ENCODE results near the gene WAC. TPM values are rescaled to one million over a fixed set of nuclear protein-coding genes. Genes with fewer than 3 reads are reported as not detected.

The WAC gene
- total and polyA plus RNA-seq, 9 of the 15 experiments (the other 6 are each of a cell fraction or from before 2014, with no cell fraction given) = 24.8 to 123 (median 78.2) TPM

DNA sequence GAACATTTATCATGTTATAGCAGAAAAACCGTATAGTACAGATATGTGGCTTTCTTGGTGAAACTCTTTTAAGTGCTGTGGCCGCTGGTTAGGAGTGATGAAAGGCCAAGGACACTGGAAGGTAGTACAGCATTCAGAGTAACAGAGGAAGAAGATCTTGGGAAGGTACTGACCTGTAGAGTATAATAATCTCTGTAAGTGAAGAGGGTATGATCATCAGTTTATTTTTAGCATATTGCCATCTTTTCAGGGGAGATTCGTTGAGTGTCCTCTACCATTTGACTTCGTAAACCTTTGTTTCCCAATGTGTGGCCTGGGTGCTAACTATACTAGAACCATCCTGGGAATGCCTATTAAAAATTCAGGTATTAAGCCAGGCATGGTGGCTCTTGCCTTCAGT lies 44.6 kb downstream of the WAC start:
- FAIRE-seq (no peak), ATAC-seq (no peak; the same call in 2 of the 3 replicates), DNase-seq (ENCODE audit: extremely low read depth in 1 of 4, low spot score in 3 of 4) (no peak)
- H3K9me3 ChIP-seq (replicated peaks; ENCODE audit: control insufficient read depth, insufficient read depth, low read depth, low read length) = no peaks in the 10 kb centered on the region
- POLR2A ChIA-PET = interaction anchor here (1.4 to 1.6 kb wide), 4 partner anchors 12 to 41 kb away, joined by 3 to 5 read pairs (median 4); no protein-coding TSS in a partner anchor
- H3K36me3 ChIP-seq (ENCODE audit: control insufficient read depth, insufficient read depth, low read length) = peaks cover 84% of the 10 kb centered on the region
- no TSS peak for BruUV-seq (replicated peaks)
- peaks cover 100% of the 10 kb centered on the region for H3K79me2 ChIP-seq (ENCODE audit: control insufficient read depth, insufficient read depth, low read length)
- no peaks in the 10 kb centered on the region for H3K9me1 ChIP-seq (ENCODE audit: control insufficient read depth, insufficient read depth, low read length)
- H3K4me1 ChIP-seq (replicated peaks in 1 of 2; ENCODE audit: control insufficient read depth in 2 of 2, insufficient read depth in 2 of 2, low read length in 2 of 2) = no peaks in the 10 kb centered on the region; a peak in 1 of 5 replicates
- H2AFZ ChIP-seq (ENCODE audit: low read depth, low read length) = no peak overlapping the region
- no peaks in the 10 kb centered on the region for H3K27me3 ChIP-seq (ENCODE audit: control insufficient read depth in 2 of 2, insufficient read depth in 2 of 2, low read length in 2 of 2)
- H4K20me1 ChIP-seq (replicated peaks; ENCODE audit: control insufficient read depth, insufficient read depth, low read length) = peaks cover 26% of the 10 kb centered on the region
- CTCF ChIA-PET (ENCODE audit: low intra/inter-chr PET ratio) = no interaction called here
- no peak for TF ChIP-seq NBN (IDR thresholded peaks at IDR 0.05; ENCODE audit: low read depth)
- TF ChIP-seq NCOA6 (IDR thresholded peaks at IDR 0.05) = no peak
- no peak for TF ChIP-seq ZNF717 (CRISPR knock-in tag; IDR thresholded peaks at IDR 0.05)
- no peak for TF ChIP-seq NFXL1 (CRISPR knock-in tag; IDR thresholded peaks at IDR 0.05)
- TF ChIP-seq NELFE (IDR thresholded peaks at IDR 0.05; ENCODE audit: insufficient read depth, insufficient read length) = no peak
- TF ChIP-seq TBL1XR1 (IDR thresholded peaks at IDR 0.05; ENCODE audit: low read length in 2 of 2) = no peak
- no peak for TF ChIP-seq ZZZ3 (IDR thresholded peaks at IDR 0.05)
- TF ChIP-seq, protein P1, sequence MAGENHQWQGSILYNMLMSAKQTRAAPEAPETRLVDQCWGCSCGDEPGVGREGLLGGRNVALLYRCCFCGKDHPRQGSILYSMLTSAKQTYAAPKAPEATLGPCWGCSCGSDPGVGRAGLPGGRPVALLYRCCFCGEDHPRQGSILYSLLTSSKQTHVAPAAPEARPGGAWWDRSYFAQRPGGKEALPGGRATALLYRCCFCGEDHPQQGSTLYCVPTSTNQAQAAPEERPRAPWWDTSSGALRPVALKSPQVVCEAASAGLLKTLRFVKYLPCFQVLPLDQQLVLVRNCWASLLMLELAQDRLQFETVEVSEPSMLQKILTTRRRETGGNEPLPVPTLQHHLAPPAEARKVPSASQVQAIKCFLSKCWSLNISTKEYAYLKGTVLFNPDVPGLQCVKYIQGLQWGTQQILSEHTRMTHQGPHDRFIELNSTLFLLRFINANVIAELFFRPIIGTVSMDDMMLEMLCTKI (IDR thresholded peaks at IDR 0.05; ENCODE audit: partially characterized antibody) = no peak
- TF ChIP-seq, protein P2, sequence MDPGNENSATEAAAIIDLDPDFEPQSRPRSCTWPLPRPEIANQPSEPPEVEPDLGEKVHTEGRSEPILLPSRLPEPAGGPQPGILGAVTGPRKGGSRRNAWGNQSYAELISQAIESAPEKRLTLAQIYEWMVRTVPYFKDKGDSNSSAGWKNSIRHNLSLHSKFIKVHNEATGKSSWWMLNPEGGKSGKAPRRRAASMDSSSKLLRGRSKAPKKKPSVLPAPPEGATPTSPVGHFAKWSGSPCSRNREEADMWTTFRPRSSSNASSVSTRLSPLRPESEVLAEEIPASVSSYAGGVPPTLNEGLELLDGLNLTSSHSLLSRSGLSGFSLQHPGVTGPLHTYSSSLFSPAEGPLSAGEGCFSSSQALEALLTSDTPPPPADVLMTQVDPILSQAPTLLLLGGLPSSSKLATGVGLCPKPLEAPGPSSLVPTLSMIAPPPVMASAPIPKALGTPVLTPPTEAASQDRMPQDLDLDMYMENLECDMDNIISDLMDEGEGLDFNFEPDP (CRISPR knock-in tag; IDR thresholded peaks at IDR 0.05) = no peak
- no peak for TF ChIP-seq TEAD1 (CRISPR knock-in tag; IDR thresholded peaks at IDR 0.05)
- no peak for TF ChIP-seq GABPB2 (CRISPR knock-in tag; conservative IDR thresholded peaks at IDR 0.05)
- TF ChIP-seq, protein P3, sequence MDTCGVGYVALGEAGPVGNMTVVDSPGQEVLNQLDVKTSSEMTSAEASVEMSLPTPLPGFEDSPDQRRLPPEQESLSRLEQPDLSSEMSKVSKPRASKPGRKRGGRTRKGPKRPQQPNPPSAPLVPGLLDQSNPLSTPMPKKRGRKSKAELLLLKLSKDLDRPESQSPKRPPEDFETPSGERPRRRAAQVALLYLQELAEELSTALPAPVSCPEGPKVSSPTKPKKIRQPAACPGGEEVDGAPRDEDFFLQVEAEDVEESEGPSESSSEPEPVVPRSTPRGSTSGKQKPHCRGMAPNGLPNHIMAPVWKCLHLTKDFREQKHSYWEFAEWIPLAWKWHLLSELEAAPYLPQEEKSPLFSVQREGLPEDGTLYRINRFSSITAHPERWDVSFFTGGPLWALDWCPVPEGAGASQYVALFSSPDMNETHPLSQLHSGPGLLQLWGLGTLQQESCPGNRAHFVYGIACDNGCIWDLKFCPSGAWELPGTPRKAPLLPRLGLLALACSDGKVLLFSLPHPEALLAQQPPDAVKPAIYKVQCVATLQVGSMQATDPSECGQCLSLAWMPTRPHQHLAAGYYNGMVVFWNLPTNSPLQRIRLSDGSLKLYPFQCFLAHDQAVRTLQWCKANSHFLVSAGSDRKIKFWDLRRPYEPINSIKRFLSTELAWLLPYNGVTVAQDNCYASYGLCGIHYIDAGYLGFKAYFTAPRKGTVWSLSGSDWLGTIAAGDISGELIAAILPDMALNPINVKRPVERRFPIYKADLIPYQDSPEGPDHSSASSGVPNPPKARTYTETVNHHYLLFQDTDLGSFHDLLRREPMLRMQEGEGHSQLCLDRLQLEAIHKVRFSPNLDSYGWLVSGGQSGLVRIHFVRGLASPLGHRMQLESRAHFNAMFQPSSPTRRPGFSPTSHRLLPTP (IDR thresholded peaks at IDR 0.05; ENCODE audit: borderline replicate concordance, extremely low read depth, insufficient read length) = no peak
- TF ChIP-seq ZNF253 (CRISPR knock-in tag; conservative IDR thresholded peaks at IDR 0.05) = no peak
- H3K9ac ChIP-seq (ENCODE audit: insufficient read depth in 1 of 2, low read depth in 2 of 2, low read length in 2 of 2) = no peak overlapping the region
- no peak overlapping the region for H3K4me2 ChIP-seq (ENCODE audit: insufficient read depth, low read length)
- in situ Hi-C loops (cut with MboI) = no loop called here
- WGBS (ENCODE audit: insufficient coverage, low coverage, missing lambda C conversion rate) = 76% methylated on average over 4 of the region's 4 CpGs
- intact Hi-C loops (cut with micrococcal nuclease) = no loop called here
- no peak overlapping the region for H3K4me3 ChIP-seq
- no peak overlapping the region for H3K27ac ChIP-seq (ENCODE audit: extremely low read depth, low read depth, low read length)

All from K562 (cell line).